GM19395 (cell line): ENCODE measurements around the gene TMEM178A.

Experiments
- ATAC-seq: cut with Tn5 transposase; IDR thresholded peaks from one replicate; pipeline ENCODE4 v1.9.1; 2021; ENCODE audit warnings: mild to moderate bottlenecking, moderate library complexity; ENCODE audit not compliant: unreplicated experiment

TMEM178A gene

GRCh38 chr2:39736640-39737039 is 70.9 kb downstream of the TMEM178A start:
- ATAC-seq: no peak

DNA sequence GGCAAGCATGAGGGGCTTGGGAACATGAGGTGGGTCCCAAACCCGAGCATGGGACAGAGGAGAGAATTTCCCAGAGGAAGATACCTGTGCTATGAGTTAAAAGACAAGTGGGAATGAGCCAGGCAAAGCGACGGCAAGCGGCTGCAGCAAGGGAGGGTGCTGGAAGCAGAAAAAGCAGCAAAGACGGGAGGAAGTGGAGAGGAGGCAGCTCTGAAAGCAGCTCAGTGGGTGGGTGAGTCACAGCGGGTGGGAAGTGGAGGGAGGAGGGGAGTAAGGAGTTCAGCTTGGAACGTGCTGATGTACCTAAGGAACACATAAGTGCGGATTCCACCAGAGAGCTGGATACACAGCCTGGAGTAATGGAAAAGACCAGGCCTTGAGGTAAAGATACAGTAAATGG is 71.9 kb downstream of the TMEM178A start:
- no peak for ATAC-seq

DNA sequence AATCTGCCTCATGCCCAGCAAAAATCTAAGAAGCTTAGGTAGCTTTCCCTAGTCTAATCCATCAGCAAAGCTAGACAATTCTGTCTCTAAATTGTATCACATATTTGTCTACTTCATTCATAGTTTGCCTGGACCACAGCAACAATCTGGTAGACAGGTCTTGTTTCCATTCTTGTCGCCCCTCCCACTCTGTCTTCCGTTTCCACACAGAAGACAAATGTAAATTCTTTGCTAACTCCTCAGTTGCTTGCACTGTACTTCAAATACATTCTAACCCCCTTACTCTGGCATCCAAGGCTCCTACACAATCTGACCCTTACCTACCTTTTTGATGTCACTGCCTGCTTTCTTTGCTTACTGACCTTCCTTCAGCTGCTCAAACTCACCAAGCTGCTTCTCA is 73.2 kb downstream of the TMEM178A start:
- ATAC-seq: no peak

GRCh38 chr2:39739386-39739785 is 73.7 kb downstream of the TMEM178A start:
- ATAC-seq: no peak

DNA sequence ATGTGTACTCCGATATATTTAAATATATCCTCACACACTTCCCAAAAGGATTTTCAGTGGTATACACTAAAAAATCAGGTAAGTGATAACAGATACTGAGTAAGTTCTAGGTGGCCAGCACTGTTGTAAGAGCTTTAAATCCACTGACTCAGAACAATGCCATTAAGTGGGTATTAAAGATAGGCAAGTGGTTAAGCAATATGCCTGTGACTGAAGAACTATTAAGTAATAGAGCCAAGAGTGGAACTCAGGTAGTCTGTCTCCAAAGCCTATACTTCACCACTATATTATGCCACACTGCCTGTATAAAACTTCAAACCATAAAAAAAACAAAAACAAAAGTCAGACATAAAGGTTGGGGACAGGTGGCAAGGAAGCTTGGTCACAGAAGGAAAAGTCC is 76.2 kb downstream of the TMEM178A start:
- no peak for ATAC-seq

- ATAC-seq: no peak
Observed at GRCh38 chr2:39743269-39743776, 77.6 kb downstream of the TMEM178A start.

- no peak for ATAC-seq
Observed at GRCh38 chr2:39755466-39755865, 89.7 kb downstream of the TMEM178A start.

DNA sequence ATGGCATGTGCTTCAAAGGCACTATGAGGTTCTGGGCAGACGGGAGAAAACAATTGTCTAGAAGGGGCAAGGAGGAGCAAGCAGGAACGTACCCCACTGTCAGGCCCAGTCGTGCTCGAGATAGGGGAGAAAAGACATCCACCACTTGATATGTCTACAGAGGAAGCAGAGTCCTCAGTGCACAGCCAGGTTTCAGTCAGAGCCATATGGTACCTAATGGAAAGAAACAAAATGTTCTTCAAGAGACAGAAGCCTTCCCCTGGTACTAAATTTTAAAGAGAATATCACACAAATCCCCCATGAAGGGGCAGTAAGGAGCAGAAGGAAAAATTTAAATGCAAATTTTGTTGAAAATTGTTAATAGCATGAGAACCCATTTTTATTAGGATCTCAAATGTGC is 91.4 kb downstream of the TMEM178A start:
- no peak for ATAC-seq

- no peak for ATAC-seq
Observed at GRCh38 chr2:39762448-39762847, 96.7 kb downstream of the TMEM178A start.
